Fibroblast of skin of left quadriceps (primary cell): ENCODE results near the gene GSE1.
"Not testable (repeated sequence)": the region's sequence is repeated elsewhere in the genome, so short reads cannot be mapped to it uniquely, and the experiment has no call there.

Source experiments
- DNase-seq, 2 experiments: peaks; one replicate each; pipeline ENCODE4 v3.0.0-alpha.2; 2013; ENCODE audit warnings: low read depth in 2 of 2

The GSE1 gene

DNA sequence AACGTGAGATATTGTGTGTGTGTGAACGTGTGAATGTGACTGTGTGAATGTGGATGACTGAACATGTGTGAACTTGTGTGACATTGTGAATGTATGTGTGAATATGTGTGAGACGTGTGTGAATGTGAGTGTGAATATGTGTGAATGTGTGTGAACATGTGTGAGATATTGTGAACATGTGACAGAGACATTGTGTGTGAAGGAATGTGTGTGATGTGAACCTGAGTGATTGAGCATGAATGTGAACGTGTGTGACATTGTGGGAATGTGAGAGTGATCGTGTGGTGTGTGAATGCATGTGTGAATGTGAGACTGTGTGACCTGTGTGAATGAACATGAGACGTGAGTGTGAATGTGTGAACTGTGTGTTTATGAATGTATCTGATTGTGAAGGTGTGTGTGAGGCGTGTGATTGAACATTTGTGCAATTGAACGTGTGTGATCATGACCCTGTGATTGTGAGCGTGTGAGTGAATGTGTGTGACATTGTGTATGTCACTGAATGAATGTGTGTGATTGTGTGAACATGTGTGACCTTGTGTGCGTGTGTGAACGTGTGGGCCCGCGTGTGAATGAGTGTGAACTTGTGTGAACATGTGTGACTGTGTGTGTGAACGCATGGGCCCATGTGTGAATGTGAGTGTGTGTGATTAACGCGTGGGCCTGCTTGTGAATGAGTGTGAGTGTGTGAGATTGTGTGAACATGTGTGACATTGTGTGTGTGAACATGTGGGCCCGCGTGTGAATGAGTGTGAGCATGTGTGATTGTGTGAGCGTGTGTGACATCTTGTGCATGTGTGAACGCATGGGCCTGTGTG is 23.2 kb upstream of the GSE1 start:
- no peak for DNase-seq

DNA sequence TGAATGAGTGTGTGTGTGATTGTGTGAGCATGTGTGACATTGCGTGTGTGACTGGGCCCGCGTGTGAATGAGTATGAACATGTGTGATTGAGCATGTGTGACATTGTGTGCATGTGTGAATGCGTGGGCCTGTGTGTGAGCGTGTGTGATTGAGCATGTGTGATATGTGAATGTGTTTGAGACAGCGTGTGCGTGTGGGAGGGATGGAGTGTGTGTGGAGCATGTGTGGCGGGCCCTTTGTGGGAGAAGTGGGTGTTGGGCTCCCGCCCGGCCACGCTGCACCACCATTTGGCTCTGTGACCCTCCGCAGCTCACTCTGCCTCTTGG is 22.7 kb upstream of the GSE1 start:
- no peak for DNase-seq

DNA sequence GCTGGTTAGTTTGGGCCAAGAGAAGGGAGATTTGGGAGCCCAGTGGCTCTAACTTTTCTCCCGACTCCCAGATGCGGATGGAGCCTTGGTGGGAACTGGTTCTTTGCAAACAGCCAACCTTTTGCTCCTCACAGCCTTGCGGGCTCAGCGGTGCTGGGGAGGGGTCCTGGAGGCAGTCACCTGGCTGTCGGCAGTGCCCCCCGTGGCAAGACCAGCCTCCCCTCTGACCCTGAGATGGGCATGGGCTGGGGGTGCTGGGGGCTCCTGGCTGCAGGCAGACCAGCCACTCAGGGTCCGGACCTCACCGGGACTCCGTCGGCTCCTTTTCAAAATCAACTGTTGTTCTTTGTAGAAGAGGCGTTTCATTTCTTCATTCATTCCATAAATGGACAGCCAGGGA is 21.7 kb upstream of the GSE1 start:
- DNase-seq, result no peak

DNA sequence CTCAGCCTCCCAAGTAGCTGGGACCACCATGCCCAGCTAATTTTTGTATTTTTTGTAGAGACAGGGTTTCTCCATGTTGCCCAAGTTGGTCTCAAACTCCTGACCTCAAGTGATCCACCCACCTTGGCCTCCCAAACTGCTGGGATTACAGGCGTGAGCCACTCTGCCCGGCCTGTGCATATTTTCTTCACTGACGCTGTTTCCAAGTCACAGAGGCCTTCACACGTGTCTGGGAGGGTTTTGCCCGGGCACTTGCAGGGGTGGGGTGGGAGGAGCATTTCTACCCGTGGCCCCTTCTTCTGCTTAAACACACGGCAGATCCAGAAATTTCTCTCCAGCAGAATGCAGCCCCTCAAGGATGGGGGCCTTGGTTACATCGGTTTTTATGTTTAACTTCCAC is 20.8 kb upstream of the GSE1 start:
- not testable (repeated sequence) for DNase-seq

DNA sequence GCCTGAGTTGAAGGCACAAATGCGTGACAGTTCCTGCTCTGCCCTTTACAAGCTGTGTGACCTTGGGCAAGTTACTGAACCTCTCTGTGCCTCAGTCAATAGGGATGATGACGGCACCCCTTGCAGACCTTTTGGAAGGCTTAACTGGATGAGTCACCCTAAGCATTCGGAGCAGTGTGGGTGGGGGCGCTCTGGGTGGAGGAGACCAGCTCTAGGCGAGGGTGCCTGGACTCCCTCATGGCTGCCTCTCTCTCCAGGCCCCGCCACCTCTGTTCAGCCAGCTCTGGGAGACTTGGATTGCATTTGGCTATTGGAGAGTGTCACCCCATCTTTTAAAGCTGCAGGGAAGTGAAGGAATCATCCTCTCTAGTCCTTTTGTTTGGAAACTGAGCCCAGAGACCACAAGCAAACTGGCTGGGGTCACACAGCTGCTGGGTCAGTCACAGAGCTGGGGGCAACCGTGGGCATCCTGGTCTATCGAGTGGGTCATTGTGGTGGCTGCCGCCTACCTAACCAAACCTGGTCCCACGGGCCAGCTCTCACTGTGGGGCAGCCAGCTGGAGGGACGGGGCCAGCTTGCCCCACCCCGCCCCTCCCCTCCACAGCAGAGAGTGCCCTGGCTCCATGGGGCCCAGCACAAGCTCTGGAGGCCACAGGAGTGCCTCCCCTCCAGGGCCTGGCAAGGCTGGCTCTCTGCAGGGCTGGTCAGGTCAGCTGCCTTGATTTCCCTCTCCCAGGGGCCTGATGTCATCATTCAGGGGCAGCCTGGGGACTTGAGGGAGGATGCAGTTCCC is 20.2 kb upstream of the GSE1 start:
- DNase-seq, result no peak

DNA sequence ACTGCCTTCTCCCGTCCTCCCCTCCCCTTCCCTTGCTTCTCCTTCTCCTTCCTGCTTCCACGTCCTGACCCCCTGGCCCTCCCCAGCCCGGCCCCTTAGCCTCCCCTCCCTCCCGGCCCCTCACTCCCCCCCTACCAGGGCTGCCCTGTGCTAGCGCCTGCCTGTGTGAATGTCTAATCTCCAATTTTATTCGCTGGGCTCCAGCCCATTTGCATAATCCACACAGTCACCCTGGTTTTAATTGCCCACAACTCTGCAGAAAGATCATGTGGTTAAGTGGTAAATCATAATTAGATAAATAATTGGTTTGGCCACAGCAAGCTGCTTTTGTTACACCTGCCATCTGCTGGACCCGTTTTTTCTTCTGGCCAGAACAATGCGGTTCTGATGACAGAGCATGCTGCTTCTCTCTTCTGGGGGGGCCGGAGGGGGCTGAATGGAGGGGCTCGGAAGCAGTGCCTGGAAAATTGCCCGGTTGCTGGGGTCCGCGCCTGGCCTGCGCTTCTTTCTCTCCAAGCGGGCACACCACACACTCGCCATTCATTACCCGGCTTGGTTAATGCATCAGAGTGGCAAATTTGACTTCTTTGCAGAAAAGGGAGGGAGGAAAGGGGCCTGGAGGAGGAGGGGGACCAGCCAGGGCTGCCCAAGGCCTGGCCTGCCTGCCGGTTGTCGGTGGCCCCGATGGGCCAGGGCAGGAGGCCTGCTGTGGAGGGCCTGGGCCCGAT is 19.5 kb upstream of the GSE1 start:
- no peak for DNase-seq

DNA sequence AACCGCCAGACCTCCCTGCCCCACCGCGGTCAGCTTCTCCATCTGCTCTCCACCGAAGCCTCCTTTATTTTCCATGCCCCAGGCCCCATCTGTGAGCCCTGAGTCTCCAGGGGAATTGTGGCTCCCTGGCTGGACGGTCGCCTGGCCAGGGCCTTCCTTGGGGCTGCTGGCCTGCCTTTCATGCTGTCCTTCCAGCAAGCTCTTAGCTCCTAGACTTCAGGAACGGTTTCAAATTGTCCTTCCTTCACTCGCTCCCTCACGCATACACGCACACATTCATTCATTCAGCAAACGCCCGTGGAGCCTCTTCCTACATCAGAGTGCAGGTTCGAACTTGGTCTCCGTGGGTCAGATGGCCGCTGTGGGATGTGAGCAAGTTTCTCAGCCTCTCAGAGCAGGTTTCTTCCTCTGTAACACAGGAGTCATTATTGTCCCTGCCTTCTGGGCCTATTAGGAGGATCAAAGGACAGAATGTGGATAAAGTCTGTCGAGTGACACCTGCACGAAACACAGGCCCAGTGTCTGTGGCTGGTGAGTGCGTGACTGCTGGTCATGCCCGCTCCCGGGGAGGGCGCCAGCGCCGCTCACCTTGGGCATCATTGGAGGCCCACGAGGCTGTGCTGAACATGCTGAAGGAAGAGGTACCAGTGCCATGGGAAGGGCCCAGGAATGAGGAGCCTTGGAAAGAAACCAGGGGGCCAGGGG is 18.7 kb upstream of the GSE1 start:
- DNase-seq, result no peak

DNA sequence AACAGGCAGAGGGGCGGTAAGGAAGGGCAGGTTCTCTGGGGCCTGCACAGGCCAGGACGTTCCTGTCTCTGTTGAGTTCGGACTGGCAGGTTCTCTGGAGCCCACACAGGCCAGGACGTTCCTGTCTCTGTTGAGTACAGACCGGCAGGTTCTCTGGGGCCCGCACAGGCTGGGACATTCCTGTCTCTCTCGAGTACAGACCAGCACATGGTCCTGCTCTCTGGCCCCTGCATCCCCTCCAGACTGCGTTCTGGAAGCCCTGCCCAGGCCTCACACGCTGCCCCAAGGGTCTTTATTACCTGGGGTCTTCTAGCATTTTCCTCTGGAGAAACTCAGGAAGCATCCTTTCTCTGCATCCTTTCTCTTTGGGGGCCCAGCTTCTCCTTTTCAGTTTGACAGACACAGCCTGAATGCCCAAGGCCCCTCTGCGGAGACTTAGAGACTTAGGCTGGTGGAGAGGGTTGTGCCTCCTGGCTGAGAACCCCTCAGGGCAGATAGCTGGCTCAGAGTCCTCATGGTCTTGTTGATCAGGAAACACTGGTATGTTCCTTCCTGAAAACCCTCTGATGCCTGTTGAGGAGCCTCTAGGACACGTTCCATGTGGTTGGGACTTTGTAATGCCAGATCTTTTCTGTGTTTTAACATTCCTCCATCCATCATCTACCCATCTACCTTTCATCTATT is 18.0 kb upstream of the GSE1 start:
- DNase-seq, result no peak

DNA sequence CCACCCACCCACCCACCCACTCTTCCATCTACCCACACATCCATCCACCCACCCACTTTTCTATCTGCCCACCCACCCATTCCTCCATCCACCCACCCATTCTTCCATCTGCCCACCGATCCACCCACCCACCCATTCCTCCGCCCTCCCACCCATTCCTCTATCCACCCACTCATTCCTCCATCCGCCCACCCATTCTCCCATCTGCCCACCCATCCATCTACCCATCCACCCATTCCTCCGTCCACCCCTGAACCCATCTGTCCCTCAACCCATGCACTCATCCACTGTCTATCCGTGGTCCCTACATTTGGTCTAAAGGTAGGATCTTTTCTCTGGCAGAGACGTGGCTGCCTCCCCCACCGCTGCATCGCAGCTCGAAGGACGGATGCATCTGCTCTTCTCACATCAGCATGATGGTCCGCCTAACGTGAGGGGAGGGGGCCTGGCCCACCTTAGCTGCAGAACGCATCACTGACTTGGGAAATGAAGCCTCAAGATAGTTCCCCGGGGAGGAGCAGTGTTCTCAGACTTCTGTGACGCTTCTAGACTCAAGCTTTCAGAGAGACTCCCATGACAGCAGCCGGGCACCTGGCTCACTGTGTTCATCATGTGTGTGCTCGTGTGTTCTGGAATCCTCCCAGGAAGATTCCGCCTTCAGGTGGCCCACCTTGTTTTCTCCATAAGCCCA is 17.2 kb upstream of the GSE1 start:
- DNase-seq, result no peak

DNA sequence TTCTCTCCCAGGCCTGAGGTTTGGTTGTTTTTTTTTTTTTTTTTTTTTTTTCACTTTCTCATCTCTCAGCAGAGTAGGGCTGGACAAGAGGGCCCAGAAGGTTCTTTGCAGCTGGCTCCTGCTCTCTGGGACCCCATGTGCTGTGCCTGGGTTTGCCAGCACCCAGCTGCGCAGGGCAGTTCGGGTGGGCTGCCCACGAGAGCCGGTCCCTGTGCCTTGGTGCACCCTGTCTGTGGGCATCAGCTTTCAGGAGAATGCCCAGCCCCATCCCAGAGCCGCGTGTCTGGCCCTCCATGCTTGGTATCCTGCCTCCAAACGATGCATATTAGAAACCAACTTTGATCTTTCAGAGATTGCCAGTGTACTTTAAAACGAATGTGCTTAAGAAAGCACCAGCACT is 15.0 kb upstream of the GSE1 start:
- DNase-seq, result no peak

DNA sequence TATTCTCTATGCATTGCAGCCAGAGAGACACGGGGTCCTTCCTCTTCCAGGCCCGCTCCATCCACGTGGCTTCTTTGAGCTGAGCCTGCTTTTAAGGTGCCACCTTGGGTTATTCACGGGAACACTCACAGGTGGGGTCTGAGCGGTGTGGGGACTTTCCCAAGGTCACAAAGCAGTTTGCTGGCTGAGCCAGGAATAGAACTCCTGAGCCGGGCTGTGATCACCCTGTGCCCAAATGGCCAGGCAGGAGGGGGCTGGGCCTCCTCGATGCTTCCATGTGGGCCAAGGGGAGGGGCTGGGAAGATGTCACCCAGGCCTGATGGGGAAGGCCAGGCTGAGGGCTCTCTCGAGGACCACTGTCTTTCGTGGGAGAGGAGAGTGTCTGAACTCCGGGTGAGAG is 13.0 kb upstream of the GSE1 start:
- DNase-seq, result no peak

DNA sequence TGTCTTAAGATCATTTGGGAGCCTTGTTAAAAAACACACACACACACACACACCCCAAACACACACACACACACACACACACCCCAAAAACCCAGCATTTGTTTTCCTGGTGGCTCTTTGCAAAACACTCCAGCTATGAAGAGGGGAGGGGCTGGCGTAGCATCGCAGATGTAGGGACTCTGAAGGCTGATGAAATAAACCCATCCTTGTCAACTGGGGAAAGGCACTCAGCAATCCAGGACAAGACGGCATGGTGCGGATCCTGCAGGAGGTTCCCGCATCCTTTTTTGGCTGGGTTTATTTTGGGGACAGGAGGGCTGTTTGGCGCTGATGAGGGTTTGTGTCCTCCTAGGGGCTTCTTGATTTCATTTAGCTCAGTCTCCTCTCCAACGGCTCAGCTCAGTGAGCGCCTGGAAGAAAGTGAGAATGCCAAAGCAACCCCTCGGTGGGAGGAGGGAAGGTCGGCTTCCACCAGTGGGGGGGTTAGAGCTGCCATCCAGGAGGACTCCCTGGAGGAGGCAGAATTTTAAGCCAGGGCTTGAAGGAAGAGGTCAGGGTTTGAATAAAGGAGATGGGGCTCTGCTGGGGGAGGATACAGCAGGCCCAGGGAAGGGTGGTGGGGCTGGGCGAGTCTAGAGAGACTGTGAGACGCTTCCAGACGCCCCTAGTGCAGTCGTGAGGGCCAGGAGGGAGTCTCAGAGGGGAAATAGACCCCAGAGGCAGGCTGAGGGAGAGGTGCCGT is 12.4 kb upstream of the GSE1 start:
- DNase-seq, result no peak

DNA sequence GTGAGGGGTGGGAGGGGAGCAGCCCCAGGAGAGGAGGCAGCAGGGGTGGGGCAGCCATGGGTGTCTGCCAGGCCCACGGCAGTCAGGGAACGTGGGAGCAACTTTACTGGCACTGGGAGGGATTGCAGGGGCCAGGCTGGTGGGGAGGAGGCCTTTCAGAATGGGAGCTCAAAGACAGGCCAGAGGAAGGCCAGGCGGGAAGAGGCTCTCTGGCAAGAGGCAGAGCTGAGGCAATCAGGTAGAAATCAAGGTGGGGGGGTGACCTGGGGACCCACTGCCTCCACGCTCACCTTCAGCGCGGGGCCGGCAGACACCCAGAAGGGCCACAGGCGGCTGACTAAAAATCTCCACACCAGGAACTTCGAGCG is 11.9 kb upstream of the GSE1 start:
- DNase-seq, result no peak

DNA sequence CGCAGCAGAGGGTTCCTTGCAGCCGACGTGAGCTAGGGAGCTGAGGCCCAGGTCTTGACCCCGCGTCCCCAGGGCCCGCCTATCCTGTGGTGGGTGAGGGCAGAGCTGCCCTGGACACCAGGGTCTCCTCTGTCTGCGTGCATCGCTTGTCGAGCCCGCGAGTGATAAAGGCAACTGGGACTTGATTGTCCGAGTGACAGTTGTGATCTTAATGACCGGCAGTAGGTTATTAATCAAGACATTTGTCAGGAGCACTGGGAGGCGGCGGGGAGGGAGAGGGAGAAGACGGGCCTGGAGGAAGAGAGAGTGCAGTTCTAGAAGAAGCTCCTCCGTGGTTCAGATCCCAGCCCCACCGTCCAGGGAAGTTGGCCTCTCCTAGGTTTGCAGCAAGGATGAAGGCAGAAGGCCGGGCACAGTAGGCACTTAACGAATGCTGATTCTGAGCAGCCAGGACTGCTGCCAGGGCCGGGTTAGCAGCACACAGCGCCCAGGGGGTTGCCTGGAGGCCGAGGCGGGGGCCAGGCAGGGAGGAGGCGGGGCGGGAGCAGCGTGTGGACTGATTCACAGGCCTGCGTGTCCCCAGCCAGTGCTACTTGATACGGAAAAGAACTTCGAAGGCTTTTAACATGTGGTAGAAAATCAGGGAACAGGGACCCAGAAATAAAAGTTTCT is 11.3 kb upstream of the GSE1 start:
- no peak for DNase-seq

DNA sequence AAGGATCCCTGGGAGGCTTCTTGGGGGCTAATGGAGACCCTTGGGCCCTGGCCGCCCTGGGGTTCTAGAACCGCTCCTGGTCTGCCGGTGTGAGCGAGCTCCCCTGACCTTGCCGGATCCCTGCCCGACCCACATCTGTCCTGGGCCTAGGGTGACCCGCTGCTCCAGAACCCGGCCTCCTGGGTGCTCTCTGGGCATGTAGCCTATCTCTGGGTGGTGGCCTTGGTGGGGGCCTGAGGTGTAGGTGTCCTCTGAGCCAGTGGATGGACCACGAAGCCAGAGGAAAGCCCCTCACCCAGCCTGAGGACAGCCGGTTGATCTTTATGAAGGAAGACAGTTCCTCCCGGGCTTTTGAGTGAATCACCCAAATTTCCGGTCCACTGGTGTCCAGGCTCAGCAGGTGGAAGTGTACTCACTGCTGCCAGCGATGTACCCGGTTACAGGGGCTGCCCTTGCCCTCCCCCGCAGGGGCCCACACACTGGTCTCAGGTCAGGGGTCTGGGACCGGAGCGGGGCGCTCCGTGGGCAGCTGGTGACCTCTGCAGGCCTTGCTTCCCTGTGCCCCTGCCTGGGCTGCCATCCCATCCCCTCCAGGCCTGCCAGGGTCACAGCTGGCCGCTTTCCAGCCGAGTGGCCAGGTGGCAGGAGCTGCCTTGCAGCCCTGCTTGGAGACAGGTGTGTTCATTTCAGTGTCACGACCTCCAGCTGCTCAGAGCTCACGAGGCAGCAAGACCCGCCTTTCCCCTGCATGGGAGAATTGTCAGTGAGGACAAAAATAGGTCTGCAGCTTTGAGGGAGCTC is 10.5 kb upstream of the GSE1 start:
- DNase-seq, result no peak

DNA sequence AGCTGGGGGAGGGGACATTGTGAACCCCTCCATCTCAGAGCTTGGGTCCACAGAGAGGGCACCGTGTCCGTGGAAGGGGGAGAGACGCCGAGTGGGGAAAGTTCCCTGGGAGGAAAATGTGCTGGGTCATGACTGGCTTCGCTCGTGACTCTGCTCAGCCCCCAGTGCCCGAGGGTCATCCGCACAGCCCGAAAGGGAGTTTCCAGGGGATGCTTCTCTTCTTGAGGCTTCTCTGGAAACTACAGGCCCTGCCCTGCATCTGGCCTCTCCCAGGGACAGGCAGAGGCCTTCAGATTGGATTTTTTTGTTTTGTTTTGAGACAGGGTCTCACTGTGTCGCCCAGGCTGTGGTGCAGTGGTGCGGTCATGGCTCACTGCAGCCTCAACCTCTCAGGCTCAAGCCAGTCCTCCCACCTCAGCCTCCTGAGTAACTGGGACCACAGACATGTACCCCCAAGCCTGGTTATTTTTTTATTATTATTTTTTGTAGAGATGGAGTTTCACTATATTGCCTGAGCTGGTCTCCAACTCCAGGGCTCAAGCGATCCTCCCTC is 9.8 kb upstream of the GSE1 start:
- DNase-seq, result no peak

DNA sequence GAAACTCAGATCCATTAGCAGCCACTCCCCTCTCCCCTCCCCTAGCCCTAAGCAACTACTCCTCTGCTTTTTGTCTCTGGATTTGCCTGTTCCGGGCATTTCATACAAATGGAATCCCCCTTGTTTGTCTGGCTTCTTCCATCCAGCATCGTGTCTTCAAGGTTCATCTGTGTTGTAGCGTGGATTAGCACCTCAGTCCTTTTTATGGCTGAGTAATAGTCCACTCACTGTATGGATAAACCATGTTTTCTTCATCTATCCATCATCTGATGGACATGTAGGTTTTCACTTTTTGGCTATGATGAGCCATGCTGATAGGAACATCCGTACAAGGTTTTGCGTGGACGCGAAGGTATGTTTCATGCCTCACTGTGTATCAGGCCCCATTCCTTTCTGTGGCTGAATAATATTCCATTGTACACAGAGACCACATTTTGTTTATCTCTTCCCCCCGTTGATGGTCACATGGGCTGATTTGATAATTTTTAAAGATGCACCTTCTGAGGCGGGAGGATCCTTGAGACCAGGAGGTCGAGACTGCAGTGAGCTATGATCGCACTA is 8.9 kb upstream of the GSE1 start:
- no peak for DNase-seq
